Cardiac fibroblast (primary cell): Measurements from ENCODE around the gene CLEC2B.
A peak's percentile ranks its signal among the peaks of the same experiment; 100 is the strongest.

Experiments used
- DNase-seq, 2 donors: peaks; one replicate each; pipeline versions ENCODE4 v3.0.0 to v3.0.0-alpha.2; 2010; ENCODE audit warnings: low read depth in 2 of 2
- H3K4me3 ChIP-seq, 2 donors: replicated peaks in 1 of 2; 1 replicate in 1 of 2; 2 replicates in 1 of 2; pipeline ENCODE4 v1.5.1; 2011; ENCODE audit warnings: low read depth in 2 of 2, low read length in 2 of 2, mild to moderate bottlenecking in 2 of 2, moderate library complexity in 1 of 2
- TF ChIP-seq, protein P1 (sequence below): IDR thresholded peaks from one replicate; pipeline ENCODE4 v1.5.1; 2011; ENCODE audit warnings: low read depth, mild to moderate bottlenecking, low read length, inconsistent platforms

The CLEC2B gene

DNA sequence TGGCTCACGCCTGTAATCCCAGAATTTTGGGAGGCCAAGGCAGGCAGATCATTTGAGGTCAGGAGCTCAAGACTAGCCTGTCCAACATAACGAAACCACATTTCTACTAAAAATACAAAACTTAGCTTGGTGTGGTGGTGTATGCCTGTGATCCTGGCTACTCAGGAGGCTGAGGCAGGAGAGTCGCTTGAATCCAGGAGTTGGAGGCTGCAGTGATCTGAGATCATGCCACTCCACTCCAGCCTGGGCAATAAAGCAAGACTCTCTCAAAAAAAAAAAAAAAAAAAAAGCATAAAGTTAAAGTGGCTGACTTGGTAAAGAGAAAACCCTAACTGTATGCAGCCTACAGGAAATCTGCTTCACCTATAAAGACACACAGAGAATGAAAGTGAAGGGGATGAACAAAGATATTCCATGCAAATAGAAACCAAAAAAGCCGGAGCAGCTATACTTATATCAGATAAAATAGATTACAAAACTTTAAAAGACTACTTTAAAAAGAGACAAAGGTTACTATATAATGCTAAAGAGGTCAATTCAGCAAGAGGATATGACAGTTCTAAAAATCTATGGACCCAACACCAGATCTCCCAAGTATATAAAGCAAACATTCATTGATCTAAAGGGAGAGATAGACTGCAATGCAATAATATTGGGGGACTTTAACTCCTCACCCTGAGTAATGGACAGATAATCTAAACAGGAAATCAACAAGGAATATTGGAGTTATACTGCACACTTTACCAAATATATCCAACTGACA, 4.1 kb downstream of the CLEC2B start:
- no peak overlapping the region for H3K4me3 ChIP-seq
- TF ChIP-seq, protein P1, sequence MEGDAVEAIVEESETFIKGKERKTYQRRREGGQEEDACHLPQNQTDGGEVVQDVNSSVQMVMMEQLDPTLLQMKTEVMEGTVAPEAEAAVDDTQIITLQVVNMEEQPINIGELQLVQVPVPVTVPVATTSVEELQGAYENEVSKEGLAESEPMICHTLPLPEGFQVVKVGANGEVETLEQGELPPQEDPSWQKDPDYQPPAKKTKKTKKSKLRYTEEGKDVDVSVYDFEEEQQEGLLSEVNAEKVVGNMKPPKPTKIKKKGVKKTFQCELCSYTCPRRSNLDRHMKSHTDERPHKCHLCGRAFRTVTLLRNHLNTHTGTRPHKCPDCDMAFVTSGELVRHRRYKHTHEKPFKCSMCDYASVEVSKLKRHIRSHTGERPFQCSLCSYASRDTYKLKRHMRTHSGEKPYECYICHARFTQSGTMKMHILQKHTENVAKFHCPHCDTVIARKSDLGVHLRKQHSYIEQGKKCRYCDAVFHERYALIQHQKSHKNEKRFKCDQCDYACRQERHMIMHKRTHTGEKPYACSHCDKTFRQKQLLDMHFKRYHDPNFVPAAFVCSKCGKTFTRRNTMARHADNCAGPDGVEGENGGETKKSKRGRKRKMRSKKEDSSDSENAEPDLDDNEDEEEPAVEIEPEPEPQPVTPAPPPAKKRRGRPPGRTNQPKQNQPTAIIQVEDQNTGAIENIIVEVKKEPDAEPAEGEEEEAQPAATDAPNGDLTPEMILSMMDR, result no peak
- no peak for DNase-seq

- no peak for DNase-seq
- H3K4me3 ChIP-seq, result no peak overlapping the region
- TF ChIP-seq, protein P1, result no peak
Observed at GRCh38 chr12:9858135-9858534, 11.0 kb downstream of the CLEC2B start.

GRCh38 chr12:9856894-9857293, 12.3 kb downstream of the CLEC2B start:
- no peak overlapping the region for H3K4me3 ChIP-seq
- TF ChIP-seq, protein P1, result no peak
- no peak for DNase-seq

DNA sequence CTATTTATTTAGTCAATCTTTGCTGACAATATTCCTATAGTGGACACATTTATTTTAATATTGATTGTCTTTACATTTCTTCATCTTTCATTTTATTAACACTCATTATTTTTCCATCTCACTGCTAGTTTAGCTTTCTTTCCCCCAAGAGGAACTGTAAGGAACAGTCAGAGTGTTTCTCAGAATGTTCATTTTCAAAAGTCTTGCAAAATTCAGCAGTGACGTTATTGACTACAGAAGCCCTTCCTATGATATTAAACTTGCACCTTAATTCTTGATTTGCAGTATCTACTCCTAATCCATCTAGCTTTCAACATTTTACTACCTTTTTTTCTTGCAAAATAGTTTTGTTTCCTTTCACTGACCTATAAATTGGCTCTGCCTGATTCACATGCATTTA, 13.0 kb downstream of the CLEC2B start:
- DNase-seq, result no peak
- TF ChIP-seq, protein P1, result no peak
- no peak overlapping the region for H3K4me3 ChIP-seq

DNA sequence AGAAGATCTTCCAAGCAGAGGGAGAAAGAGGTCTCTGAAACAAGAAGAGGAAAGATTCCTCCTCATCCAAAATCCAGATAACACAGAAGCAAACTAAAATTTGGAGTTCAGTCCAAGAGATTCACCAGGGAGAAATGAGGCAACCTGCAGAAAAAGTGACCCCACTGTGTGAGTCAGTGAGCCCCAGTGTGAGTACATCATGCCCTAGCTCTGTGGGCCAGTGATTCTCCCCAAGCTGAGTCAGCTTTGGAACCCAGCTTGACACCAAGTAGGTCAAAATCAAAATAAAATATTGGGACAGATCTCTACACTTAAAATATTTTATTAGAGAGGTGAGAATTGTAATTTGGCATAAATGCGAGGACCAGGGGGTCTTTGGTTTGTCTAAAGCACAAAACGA, 17.2 kb downstream of the CLEC2B start:
- H3K4me3 ChIP-seq, result no peak overlapping the region
- TF ChIP-seq, protein P1, result no peak

DNA sequence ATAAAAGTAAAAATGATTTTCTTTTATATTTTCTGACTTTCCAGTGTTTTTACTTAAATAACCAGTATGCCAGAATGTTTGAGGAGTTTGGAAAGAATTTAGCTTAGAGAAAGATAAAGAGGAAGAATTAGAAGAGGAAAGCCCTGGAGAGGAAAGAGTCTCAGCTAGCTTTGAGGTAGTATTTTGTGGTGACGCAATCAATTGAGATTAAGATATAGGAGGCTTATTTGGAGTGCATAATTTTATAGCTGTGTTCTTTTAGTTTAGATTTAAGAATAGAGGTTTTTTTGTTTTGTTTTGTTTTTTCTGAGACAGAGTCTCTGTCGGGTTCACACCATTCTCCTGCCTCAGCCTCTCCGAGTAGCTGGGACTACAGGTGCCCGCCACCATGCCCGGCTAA, 18.1 kb downstream of the CLEC2B start:
- no peak for DNase-seq
- TF ChIP-seq, protein P1, result no peak
- no peak overlapping the region for H3K4me3 ChIP-seq

More for the DNA sequence above, 17.2 kb downstream of the CLEC2B start:
- DNase-seq, result peak in 1 of 2 donors; percentile 12

DNA sequence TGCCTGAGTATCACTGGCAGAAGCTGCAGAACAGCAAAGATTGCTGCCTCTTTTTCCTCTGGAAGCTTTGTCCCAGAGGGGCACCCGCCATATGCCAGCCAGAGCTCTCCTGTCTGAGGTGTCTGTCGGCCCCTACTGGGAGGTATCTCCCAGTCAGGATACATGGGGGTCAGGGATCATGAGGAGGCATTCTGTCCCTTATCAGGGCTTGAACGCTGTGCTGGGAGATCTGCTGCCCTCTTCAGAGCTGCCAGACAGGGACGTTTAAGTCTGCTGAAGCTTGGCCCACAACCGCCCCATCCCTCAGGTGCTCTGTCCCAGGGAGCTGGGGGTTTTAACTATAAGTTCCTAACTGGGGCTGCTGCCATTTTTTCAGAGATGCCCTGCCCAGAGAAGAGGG, 20.3 kb downstream of the CLEC2B start:
- no peak for DNase-seq
- H3K4me3 ChIP-seq, result no peak overlapping the region
- TF ChIP-seq, protein P1, result no peak
